ENCODE data around the gene GSTA2. TPM values are rescaled to one million over a fixed set of nuclear protein-coding genes. Genes with fewer than 3 reads are reported as not detected.

The GSTA2 gene
- total RNA-seq, 1 experiment from 2014 or later = not detected

- Histone ChIP-seq H3K27ac (ENCODE audit: low read length) (no peak overlapping the region), H3K27me3 (ENCODE audit: control insufficient read depth, insufficient read depth, low read length) (peaks cover 12% of the 10 kb centered on the region), H3K36me3 (ENCODE audit: control insufficient read depth, insufficient read depth, low read length) (no peaks in the 10 kb centered on the region), H3K4me1 (ENCODE audit: control insufficient read depth, insufficient read depth, low read length) (no peaks in the 10 kb centered on the region), H3K9me3 (ENCODE audit: control insufficient read depth, insufficient read depth, low read depth, low read length) (peaks cover 4% of the 10 kb centered on the region; the same call in 1 of the 2 replicates), H3K4me3 (ENCODE audit: low read depth in 2 of 2, low read length in 2 of 2) (no peak overlapping the region)
- in situ Hi-C loops (cut with HindIII; ENCODE audit: low pct_unique_long_range_greater_than_20kb, low sequenced_read_pairs) = no loop called here
- BruUV-seq (replicated peaks) = no TSS peak
- ChIA-PET POLR2A (no interaction called here), CTCF (no interaction called here)
- TF ChIP-seq TCF7L2 (IDR thresholded peaks at IDR 0.05; ENCODE audit: low read depth, low read length) (no peak), POLR2AphosphoS5 (IDR thresholded peaks at IDR 0.05; ENCODE audit: low read depth, low read length) (no peak), SIN3A (IDR thresholded peaks at IDR 0.05; ENCODE audit: borderline replicate concordance, insufficient read depth, low read depth, low read length) (no peak)
- TF ChIP-seq, protein P1, sequence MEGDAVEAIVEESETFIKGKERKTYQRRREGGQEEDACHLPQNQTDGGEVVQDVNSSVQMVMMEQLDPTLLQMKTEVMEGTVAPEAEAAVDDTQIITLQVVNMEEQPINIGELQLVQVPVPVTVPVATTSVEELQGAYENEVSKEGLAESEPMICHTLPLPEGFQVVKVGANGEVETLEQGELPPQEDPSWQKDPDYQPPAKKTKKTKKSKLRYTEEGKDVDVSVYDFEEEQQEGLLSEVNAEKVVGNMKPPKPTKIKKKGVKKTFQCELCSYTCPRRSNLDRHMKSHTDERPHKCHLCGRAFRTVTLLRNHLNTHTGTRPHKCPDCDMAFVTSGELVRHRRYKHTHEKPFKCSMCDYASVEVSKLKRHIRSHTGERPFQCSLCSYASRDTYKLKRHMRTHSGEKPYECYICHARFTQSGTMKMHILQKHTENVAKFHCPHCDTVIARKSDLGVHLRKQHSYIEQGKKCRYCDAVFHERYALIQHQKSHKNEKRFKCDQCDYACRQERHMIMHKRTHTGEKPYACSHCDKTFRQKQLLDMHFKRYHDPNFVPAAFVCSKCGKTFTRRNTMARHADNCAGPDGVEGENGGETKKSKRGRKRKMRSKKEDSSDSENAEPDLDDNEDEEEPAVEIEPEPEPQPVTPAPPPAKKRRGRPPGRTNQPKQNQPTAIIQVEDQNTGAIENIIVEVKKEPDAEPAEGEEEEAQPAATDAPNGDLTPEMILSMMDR (IDR thresholded peaks at IDR 0.05) = no peak
- TF ChIP-seq, protein P2, sequence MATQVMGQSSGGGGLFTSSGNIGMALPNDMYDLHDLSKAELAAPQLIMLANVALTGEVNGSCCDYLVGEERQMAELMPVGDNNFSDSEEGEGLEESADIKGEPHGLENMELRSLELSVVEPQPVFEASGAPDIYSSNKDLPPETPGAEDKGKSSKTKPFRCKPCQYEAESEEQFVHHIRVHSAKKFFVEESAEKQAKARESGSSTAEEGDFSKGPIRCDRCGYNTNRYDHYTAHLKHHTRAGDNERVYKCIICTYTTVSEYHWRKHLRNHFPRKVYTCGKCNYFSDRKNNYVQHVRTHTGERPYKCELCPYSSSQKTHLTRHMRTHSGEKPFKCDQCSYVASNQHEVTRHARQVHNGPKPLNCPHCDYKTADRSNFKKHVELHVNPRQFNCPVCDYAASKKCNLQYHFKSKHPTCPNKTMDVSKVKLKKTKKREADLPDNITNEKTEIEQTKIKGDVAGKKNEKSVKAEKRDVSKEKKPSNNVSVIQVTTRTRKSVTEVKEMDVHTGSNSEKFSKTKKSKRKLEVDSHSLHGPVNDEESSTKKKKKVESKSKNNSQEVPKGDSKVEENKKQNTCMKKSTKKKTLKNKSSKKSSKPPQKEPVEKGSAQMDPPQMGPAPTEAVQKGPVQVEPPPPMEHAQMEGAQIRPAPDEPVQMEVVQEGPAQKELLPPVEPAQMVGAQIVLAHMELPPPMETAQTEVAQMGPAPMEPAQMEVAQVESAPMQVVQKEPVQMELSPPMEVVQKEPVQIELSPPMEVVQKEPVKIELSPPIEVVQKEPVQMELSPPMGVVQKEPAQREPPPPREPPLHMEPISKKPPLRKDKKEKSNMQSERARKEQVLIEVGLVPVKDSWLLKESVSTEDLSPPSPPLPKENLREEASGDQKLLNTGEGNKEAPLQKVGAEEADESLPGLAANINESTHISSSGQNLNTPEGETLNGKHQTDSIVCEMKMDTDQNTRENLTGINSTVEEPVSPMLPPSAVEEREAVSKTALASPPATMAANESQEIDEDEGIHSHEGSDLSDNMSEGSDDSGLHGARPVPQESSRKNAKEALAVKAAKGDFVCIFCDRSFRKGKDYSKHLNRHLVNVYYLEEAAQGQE (IDR thresholded peaks at IDR 0.05; ENCODE audit: insufficient read depth in 1 of 2, low read depth in 2 of 2, low read length in 1 of 2) = no peak
- intact Hi-C loops (cut with micrococcal nuclease; ENCODE audit: unreplicated experiment) = no loop called here
- ATAC-seq (no peak), DNase-seq (ENCODE audit: low read depth, low spot score) (no peak)
Measured at GRCh38 chr6:52704060-52704459, 59.2 kb downstream of the GSTA2 start.

Other genes with a start within 250 kb of the GSTA2 start
- gene TRAM2, start 186.4 kb downstream of the GSTA2 start, total RNA-seq (2021; ENCODE audit: unreplicated experiment) = 56.7 TPM
- gene TMEM14A, start 92.4 kb downstream of the GSTA2 start, total RNA-seq (2021; ENCODE audit: unreplicated experiment) = 45.6 TPM
- gene GSTA1, start 40.3 kb upstream of the GSTA2 start, total RNA-seq (2021; ENCODE audit: unreplicated experiment) = 0.28 TPM
- gene GSTA5, start 77.3 kb upstream of the GSTA2 start, total RNA-seq (2021; ENCODE audit: unreplicated experiment) = not detected
- not detected for gene GSTA3, start 146.2 kb upstream of the GSTA2 start, total RNA-seq (2021; ENCODE audit: unreplicated experiment)
- 3.9 TPM for gene GSTA4, start 231.8 kb upstream of the GSTA2 start, total RNA-seq (2021; ENCODE audit: unreplicated experiment)